Coronary artery (tissue), 2 donors: Measurements from ENCODE around the gene SNU13.
"Not testable (repeated sequence)": the region's sequence is repeated elsewhere in the genome, so short reads cannot be mapped to it uniquely, and the experiment has no call there.

ENCODE experiments used
- DNase-seq: peaks from one replicate; pipeline ENCODE4 v3.0.0-alpha.2; 2017; ENCODE audit warnings: low spot score
- H3K27ac ChIP-seq, 2 donors: fragments of 200-600 bp; sonication (generic); one replicate each; pipeline ENCODE4 v1.5.1; 2016 to 2019
- H3K4me3 ChIP-seq: fragments of 200-600 bp; sonication (generic); 2 replicates; pipeline ENCODE4 v1.5.1; 2016; ENCODE audit warnings: mild to moderate bottlenecking, moderate library complexity
- TF ChIP-seq, protein P1 (sequence below): fragments of 200-600 bp; sonication (generic); IDR thresholded peaks from one replicate; pipeline ENCODE4 v1.5.1; 2019; ENCODE audit warnings: antibody characterized with exemption

The SNU13 gene

GRCh38 chr22:41688365-41689211 lies at the start of gene SNU13:
TSS of gene SNU13 (minus strand) at chr22:41688867. CDS start at chr22:41688796, 71 bp downstream.
- TF ChIP-seq, protein P1, sequence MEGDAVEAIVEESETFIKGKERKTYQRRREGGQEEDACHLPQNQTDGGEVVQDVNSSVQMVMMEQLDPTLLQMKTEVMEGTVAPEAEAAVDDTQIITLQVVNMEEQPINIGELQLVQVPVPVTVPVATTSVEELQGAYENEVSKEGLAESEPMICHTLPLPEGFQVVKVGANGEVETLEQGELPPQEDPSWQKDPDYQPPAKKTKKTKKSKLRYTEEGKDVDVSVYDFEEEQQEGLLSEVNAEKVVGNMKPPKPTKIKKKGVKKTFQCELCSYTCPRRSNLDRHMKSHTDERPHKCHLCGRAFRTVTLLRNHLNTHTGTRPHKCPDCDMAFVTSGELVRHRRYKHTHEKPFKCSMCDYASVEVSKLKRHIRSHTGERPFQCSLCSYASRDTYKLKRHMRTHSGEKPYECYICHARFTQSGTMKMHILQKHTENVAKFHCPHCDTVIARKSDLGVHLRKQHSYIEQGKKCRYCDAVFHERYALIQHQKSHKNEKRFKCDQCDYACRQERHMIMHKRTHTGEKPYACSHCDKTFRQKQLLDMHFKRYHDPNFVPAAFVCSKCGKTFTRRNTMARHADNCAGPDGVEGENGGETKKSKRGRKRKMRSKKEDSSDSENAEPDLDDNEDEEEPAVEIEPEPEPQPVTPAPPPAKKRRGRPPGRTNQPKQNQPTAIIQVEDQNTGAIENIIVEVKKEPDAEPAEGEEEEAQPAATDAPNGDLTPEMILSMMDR: no peak
- peak; percentile 95 for DNase-seq
- peak within 1 kb of the TSS; percentile 95 to 97 for H3K27ac ChIP-seq
- H3K4me3 ChIP-seq: peak within 1 kb of the TSS; percentile 86

DNA sequence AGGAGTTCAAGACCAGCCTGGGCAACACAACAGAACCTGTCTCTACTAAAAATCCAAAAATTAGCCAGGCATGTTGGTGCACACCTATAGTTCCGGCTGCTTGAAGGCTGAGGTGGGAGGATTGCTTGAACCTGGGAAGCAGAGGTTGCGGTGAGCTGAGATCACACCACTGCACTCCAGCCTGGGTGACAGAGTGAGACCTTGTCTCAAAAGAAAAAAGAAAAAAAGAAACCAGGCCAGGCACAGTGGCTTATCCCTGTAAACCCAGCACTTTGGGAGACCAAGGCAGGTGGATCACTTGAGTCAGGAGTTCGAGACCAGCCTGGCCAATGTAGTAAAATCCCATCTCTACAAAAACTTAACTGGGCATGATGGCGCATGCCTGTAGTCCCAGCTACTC lies 44.6 kb upstream of the SNU13 start:
- not testable (repeated sequence) for H3K4me3 ChIP-seq, H3K27ac ChIP-seq, DNase-seq

DNA sequence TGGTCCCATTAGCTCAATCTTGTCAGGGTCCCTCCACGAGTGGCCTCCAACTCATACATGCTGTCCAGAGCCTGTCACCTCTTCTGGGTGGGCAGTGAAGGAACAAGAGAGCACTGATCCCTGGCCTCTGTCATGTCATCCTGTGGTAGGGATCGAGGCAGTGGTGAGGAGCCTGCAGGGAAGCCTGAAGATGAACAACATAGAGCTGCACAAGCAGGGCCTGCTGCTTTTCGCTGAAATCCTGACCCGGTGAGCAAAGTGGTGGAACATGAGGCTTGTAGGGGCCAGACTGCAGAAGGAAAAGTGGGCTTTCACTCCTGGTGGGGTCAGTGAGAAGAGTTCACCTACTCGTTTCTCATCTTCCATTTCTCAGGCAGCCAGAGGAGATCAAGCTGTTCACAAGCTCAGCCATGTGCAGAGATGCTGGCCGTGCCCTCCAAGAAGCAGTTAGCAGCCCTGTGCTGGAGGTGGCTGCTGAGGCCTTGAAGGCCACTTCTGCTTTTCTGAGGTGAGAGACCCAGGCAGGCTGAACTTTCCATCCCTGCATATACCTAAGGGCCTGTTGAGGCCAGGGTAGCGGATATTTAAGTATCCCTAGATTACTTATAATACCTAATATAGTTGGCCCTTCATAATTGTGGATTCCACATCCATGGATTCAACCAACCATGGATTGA lies 43.6 kb upstream of the SNU13 start:
- no peak for DNase-seq
- Histone ChIP-seq H3K27ac (no peak overlapping the region), H3K4me3 (no peak overlapping the region)
- TF ChIP-seq, protein P1: no peak

GRCh38 chr22:41731609-41732008 lies 42.9 kb upstream of the SNU13 start:
- DNase-seq: no peak
- Histone ChIP-seq H3K4me3 (no peak overlapping the region), H3K27ac (no peak overlapping the region)
- TF ChIP-seq, protein P1: no peak

DNA sequence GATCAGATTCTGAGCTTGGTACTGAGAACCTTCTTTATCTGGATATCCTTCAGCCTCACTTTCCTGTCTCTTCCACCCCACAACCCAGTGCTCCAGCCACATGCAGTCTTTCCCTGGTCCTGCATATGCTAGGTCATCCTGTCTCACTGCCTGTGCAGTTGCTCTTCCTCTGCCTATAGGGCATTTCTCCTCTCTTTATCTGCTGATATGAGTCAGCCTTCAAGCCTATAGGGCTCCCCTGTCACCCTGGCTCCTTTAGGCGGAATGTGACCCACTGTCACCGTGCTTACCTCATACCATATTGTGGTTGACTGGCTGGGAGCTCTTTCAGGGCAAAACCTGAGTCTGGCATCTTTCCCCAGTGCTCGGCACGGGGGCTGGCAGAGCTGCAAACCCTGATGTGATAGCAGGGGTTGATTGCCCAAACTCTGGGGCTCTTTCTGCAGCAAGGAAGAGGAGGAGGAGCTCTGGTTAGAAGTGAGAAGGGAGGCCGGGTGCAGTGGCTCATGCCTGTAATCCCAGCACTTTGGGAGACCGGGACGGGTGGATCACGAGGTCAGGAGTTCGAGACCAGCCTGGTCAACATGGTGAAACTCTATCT lies 36.9 kb upstream of the SNU13 start:
- TF ChIP-seq, protein P1: no peak
- H3K27ac ChIP-seq: no peak overlapping the region
- H3K4me3 ChIP-seq: no peak overlapping the region

DNA sequence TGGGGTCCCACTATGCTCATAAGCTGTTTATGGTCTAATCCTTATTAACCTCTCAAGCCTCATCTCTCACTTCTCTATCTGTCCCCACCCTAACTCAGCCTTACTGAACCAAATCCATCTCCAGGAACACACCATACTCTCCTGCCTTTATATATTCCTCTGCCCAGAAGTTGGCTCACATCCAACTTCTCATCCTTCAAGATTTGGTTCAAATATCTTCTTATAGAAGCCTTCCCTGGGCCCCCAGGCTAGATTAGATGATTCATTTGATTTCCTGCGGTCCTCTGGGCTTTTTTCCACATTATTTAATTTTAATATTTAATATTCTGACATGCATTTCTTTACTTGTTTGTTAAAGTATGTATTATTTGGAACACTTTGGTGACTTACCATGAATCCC lies 33.8 kb upstream of the SNU13 start:
- TF ChIP-seq, protein P1: no peak
- H3K27ac ChIP-seq: no peak overlapping the region
- DNase-seq: no peak

More for the DNA sequence above, 36.9 kb upstream of the SNU13 start:
- DNase-seq: no peak

DNA sequence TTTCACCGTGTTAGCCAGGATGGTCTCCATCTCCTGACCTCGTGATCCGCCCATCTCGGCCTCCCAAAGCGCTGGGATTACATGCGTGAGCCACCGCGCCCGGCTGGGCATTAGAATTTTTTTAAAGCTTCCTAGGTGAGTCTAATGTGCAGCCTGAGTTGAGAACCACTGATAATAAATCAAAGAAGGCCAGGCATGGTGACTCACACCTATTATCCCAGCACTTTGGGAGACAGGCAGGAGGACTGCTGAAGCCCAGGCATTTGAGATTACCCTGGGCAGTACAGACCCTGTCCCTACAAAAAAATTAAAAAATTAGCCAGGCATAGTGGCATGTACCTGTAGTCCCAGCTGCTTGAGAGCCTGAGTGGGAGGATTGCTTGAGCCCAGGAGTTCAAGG lies 24.3 kb upstream of the SNU13 start:
- TF ChIP-seq, protein P1: no peak
- DNase-seq: no peak
- H3K27ac ChIP-seq: no peak overlapping the region
- H3K4me3 ChIP-seq: no peak overlapping the region

More for the DNA sequence above, 33.8 kb upstream of the SNU13 start:
- H3K4me3 ChIP-seq: no peak overlapping the region
